ENCODE results near the gene PXYLP1. TPM values are rescaled to one million over a fixed set of nuclear protein-coding genes. Genes with fewer than 3 reads are reported as not detected.

PXYLP1 gene
- total RNA-seq, 1 experiment from 2014 or later, result 11.3 TPM

DNA sequence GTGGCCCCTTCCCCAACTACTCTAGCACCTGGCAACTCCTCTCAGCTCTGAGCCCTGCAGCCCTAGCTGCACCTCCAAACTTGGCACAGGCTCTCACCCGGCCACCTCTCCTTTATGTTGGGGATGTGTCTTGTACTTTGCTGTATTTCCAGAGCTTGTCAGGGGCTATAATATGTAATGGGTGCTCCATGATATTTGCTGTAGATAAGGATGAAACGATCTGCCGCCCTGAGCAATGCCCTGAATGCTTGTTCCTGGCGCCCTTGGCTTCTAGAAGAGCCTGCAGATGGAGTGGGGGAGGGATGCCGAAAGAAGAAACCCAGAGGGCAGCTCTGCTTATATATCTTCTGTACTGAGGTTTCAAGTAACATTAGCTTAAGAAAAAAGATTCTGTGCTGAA lies 100.8 kb downstream of the PXYLP1 start:
- no peak for DNase-seq (ENCODE audit: low spot score)
- Histone ChIP-seq H3K27me3 (replicated peaks; ENCODE audit: insufficient read depth, low read depth, low read length, poor library complexity) (no peaks in the 10 kb centered on the region), H3K27ac (ENCODE audit: low read depth, low read length, poor library complexity, severe bottlenecking) (no peak overlapping the region), H3K4me3 (ENCODE audit: low read depth, low read length, poor library complexity, severe bottlenecking) (no peak overlapping the region), H3K36me3 (ENCODE audit: insufficient read depth, low read length, poor library complexity, severe bottlenecking) (no peaks in the 10 kb centered on the region), H3K4me1 (ENCODE audit: insufficient read depth, low read length, poor library complexity, severe bottlenecking) (no peaks in the 10 kb centered on the region), H3K9me3 (ENCODE audit: low read depth, low read length, poor library complexity, severe bottlenecking) (no peaks in the 10 kb centered on the region)
- ChIA-PET POLR2A (ENCODE audit: low non-redundant PET) (no interaction called here), CTCF (no interaction called here)
- TF ChIP-seq EZH2 (IDR thresholded peaks at IDR 0.05; ENCODE audit: borderline replicate concordance, low read depth, low read length, poor library complexity, severe bottlenecking) (no peak), CTCF (conservative IDR thresholded peaks at IDR 0.05; ENCODE audit: low read depth, low read length) (no peak)
- BruUV-seq (replicated peaks), result no TSS peak
- intact Hi-C loops (cut with micrococcal nuclease; ENCODE audit: unreplicated experiment), result no loop called here

DNA sequence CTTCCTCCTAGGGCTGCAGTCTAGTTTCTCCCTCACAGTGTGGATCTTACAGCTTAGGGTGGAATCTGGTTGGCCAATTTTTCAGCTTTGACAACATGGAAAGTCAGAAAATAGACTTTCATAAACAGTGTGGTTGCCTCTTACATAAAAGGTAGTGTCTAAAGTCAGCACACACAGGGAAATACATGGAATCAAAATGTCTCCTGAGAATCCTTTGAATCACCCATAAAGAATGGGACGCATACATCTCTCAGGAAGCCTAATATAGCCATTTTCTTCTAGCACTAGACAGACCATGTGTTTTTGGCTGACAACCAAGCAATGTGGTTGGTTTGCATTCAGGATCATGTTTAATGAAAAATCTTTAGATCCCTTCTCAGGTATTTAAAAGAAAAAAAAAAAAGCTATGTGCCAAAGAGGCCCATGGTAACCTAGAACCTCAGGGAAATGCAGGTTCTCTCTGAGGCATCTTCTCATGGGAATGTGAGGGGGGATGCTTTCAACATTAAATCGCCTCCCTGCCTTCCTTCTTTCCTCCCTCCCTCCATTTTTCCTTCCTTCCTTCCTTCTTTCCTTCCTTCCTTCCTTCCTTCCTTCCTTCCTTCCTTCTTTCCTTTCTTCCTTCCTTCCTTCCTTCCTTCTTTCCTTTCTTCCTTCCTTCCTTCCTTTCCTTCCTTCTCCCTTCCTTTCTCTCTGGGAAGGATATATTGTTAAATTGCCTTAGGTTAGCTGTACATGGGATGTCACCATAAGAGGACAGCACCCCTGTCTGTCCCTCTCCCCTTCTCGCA lies 102.4 kb downstream of the PXYLP1 start:
- Histone ChIP-seq H3K4me1 (ENCODE audit: insufficient read depth, low read length, poor library complexity, severe bottlenecking) (no peaks in the 10 kb centered on the region), H3K36me3 (ENCODE audit: insufficient read depth, low read length, poor library complexity, severe bottlenecking) (no peaks in the 10 kb centered on the region), H3K27me3 (replicated peaks; ENCODE audit: insufficient read depth, low read depth, low read length, poor library complexity) (no peaks in the 10 kb centered on the region), H3K9me3 (ENCODE audit: low read depth, low read length, poor library complexity, severe bottlenecking) (no peaks in the 10 kb centered on the region), H3K4me3 (ENCODE audit: low read depth, low read length, poor library complexity, severe bottlenecking) (no peak overlapping the region), H3K27ac (ENCODE audit: low read depth, low read length, poor library complexity, severe bottlenecking) (no peak overlapping the region)
- DNase-seq (ENCODE audit: low spot score), result no peak
- POLR2A ChIA-PET (ENCODE audit: low non-redundant PET), result no interaction called here
- no peak for TF ChIP-seq EZH2 (IDR thresholded peaks at IDR 0.05; ENCODE audit: borderline replicate concordance, low read depth, low read length, poor library complexity, severe bottlenecking)
- intact Hi-C loops (cut with micrococcal nuclease; ENCODE audit: unreplicated experiment), result no loop called here
- CTCF ChIA-PET, result no interaction called here
- BruUV-seq (replicated peaks), result no TSS peak

DNA sequence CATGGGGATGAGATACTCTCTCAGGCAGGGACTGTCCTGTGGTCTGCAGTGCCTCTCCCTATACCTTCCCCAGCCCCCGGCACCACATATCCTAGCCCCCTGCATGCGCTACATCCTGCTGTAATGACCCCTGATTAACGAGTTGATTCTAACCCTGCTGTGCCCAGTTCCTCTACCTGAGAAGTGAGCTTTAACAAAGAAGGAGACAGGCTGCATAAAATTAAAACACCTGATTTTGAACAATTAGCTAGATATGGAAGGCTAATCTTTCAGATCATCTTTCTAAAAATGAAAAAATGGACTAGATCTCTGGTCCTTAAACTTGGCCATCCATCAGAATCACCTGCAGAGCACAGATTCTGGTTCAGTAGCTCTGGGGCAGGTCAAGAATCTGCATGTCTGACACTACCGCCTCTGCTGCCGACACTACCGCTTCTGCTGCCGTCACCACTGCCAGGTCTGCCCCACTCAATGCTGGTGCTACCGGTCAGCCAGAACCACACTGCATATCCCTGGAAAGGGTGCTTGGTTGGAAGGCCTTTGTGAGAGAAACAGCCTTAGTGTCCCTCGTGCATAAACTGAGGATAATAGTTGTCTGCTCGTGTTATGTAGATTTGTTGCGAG lies 103.1 kb downstream of the PXYLP1 start:
- POLR2A ChIA-PET (ENCODE audit: low non-redundant PET), result no interaction called here
- CTCF ChIA-PET, result no interaction called here
- no peak overlapping the region for H3K27ac ChIP-seq (ENCODE audit: low read depth, low read length, poor library complexity, severe bottlenecking)
- H3K4me3 ChIP-seq (ENCODE audit: low read depth, low read length, poor library complexity, severe bottlenecking), result no peak overlapping the region
- no peaks in the 10 kb centered on the region for H3K4me1 ChIP-seq (ENCODE audit: insufficient read depth, low read length, poor library complexity, severe bottlenecking)
- no peaks in the 10 kb centered on the region for H3K36me3 ChIP-seq (ENCODE audit: insufficient read depth, low read length, poor library complexity, severe bottlenecking)
- intact Hi-C loops (cut with micrococcal nuclease; ENCODE audit: unreplicated experiment), result no loop called here
- no peaks in the 10 kb centered on the region for H3K9me3 ChIP-seq (ENCODE audit: low read depth, low read length, poor library complexity, severe bottlenecking)
- DNase-seq (ENCODE audit: low spot score), result no peak
- TF ChIP-seq CTCF (conservative IDR thresholded peaks at IDR 0.05; ENCODE audit: low read depth, low read length) (no peak), EZH2 (IDR thresholded peaks at IDR 0.05; ENCODE audit: borderline replicate concordance, low read depth, low read length, poor library complexity, severe bottlenecking) (no peak)
- no TSS peak for BruUV-seq (replicated peaks)
- H3K27me3 ChIP-seq (replicated peaks; ENCODE audit: insufficient read depth, low read depth, low read length, poor library complexity), result no peaks in the 10 kb centered on the region

Measured in A673 (cell line).